K562 (cell line): ENCODE results near the gene AKAP13. TPM values are rescaled to one million over a fixed set of nuclear protein-coding genes. Genes with fewer than 3 reads are reported as not detected.

Experiments used
- ATAC-seq: fragments of 200-7000 bp; cut with Tn5 transposase; 3 replicates; pipeline ENCODE4 v1.9.1; 2020; ENCODE audit warnings: moderate library complexity
- BruUV-seq: library from RNA; stranded (reverse); fragments of 400-500 nt; replicated peaks from 2 replicates; lab custom pipeline; 2021; lab: Mats Ljungman, UMichigan
- CTCF ChIA-PET: fragments of 300-600 bp; formaldehyde crosslinking; extraction: SDS; loops from one replicate; lab custom pipeline; 2021; ENCODE audit warnings: low intra/inter-chr PET ratio; lab: Yijun Ruan, JAX
- POLR2A ChIA-PET: fragments of 300-600, 350-650 bp; sonication (Branson Sonifier 250); formaldehyde crosslinking; extraction: SDS; loops from one replicate; lab custom pipeline; 2021; ENCODE audit warnings: antibody characterized with exemption, inconsistent platforms; lab: Yijun Ruan, JAX
- DNase-seq, 4 experiments: peaks; one replicate each; pipeline versions ENCODE4 v3.0.0 to v3.0.0-alpha.2; 2011 to 2018; ENCODE audit warnings: low spot score in 3 of 4, mixed read lengths in 3 of 4; ENCODE audit errors: extremely low read depth in 1 of 4
- FAIRE-seq: peaks from 2 replicates; lab custom pipeline; 2011; peaks lifted over from hg19 to GRCh38; lab: Jason Lieb, UNC
- H2AFZ ChIP-seq: 2 replicates; pipeline ENCODE4 v1.6.0; 2011; ENCODE audit warnings: low read depth, low read length, control low read depth, inconsistent platforms
- H3K27ac ChIP-seq: fragments of 200-600 bp; 3 replicates; pipeline ENCODE4 v1.8.0; 2011; ENCODE audit warnings: low read depth, mild to moderate bottlenecking, control low read depth, inconsistent platforms, low read length, moderate library complexity, mixed read lengths; ENCODE audit errors: extremely low read depth
- H3K27me3 ChIP-seq, 2 experiments: fragments of 300-600 bp in 1 of 2; 2 replicates in 1 of 2; 3 replicates in 1 of 2; pipeline versions ENCODE4 v1.6.0 to v1.8.0; 2011; ENCODE audit warnings: inconsistent platforms in 2 of 2, low read length in 2 of 2, mild to moderate bottlenecking in 1 of 2, mixed read lengths in 1 of 2, moderate library complexity in 1 of 2; ENCODE audit not compliant: control insufficient read depth in 2 of 2, insufficient read depth in 2 of 2
- H3K36me3 ChIP-seq: fragments of 300-600 bp; 3 replicates; pipeline ENCODE4 v1.8.0; 2011; ENCODE audit warnings: mild to moderate bottlenecking, low read length, inconsistent platforms; ENCODE audit not compliant: control insufficient read depth, insufficient read depth
- H3K4me1 ChIP-seq, 2 experiments: fragments of 200-600 bp in 1 of 2; replicated peaks in 1 of 2; 2 replicates in 1 of 2; 3 replicates in 1 of 2; pipeline versions ENCODE4 v1.5.1 to v1.8.0; 2011; ENCODE audit warnings: inconsistent platforms in 2 of 2, low read length in 2 of 2, mild to moderate bottlenecking in 1 of 2, mixed read lengths in 1 of 2, moderate library complexity in 1 of 2; ENCODE audit not compliant: control insufficient read depth in 2 of 2, insufficient read depth in 2 of 2
- H3K4me2 ChIP-seq: 2 replicates; pipeline ENCODE4 v1.6.1; 2011; ENCODE audit warnings: low read length, control low read depth, inconsistent platforms, mixed read lengths; ENCODE audit not compliant: insufficient read depth
- H3K4me3 ChIP-seq: fragments of 200-600 bp; sonication (generic), shearing (Covaris generic); 2 replicates; pipeline ENCODE4 v1.5.1; 2016; ENCODE audit warnings: control low read depth, inconsistent platforms
- H3K79me2 ChIP-seq: fragments of 200-600 bp; 3 replicates; pipeline ENCODE4 v1.8.0; 2011; ENCODE audit warnings: low read length, inconsistent platforms; ENCODE audit not compliant: control insufficient read depth, insufficient read depth
- H3K9ac ChIP-seq, 2 experiments: 2 replicates each; pipeline versions ENCODE4 v1.6.0 to v1.6.1; 2011; ENCODE audit warnings: low read depth in 2 of 2, low read length in 2 of 2, control low read depth in 1 of 2, inconsistent platforms in 1 of 2, mild to moderate bottlenecking in 1 of 2, mixed read lengths in 1 of 2; ENCODE audit not compliant: insufficient read depth in 1 of 2
- H3K9me1 ChIP-seq: one replicate; pipeline ENCODE4 v1.6.0; 2011; ENCODE audit warnings: inconsistent platforms, mild to moderate bottlenecking, low read length, moderate library complexity; ENCODE audit not compliant: control insufficient read depth, insufficient read depth
- H3K9me3 ChIP-seq: replicated peaks from 2 replicates; pipeline ENCODE4 v1.5.1; 2011; ENCODE audit warnings: low read depth, low read length, inconsistent platforms; ENCODE audit not compliant: control insufficient read depth, insufficient read depth
- H4K20me1 ChIP-seq: replicated peaks from 2 replicates; pipeline ENCODE4 v1.6.1; 2011; ENCODE audit warnings: low read length, inconsistent platforms, mixed read lengths; ENCODE audit not compliant: control insufficient read depth, insufficient read depth
- DDX20 ChIP-seq: fragments of 450-650 bp; IDR thresholded peaks from 2 replicates; pipeline ENCODE4 v1.6.1; 2016; ENCODE audit warnings: missing genetic modification characterization, low read depth, mild to moderate bottlenecking, missing compliant biosample characterization, moderate library complexity
- ETV5 ChIP-seq: sonication (generic); formaldehyde crosslinking; IDR thresholded peaks from 2 replicates; pipeline ENCODE4 v1.4.0; 2020; ENCODE audit warnings: low read depth, mild to moderate bottlenecking, missing genetic modification reagents
- FOS ChIP-seq: IDR thresholded peaks from 3 replicates; pipeline ENCODE4 v1.6.1; 2011; ENCODE audit not compliant: insufficient read length; ENCODE audit errors: extremely low read depth
- FOXA3 ChIP-seq, 2 experiments: fragments of 450-650 bp in 1 of 2; sonication (generic) in 1 of 2; formaldehyde crosslinking; IDR thresholded peaks in 1 of 2; conservative IDR thresholded peaks in 1 of 2; 2 replicates each; pipeline versions ENCODE4 v1.4.0 to v1.8.0; 2020 to 2022; ENCODE audit warnings: mild to moderate bottlenecking in 2 of 2, missing genetic modification reagents in 1 of 2
- GABPB1 ChIP-seq: sonication (generic); formaldehyde crosslinking; IDR thresholded peaks from 2 replicates; pipeline ENCODE4 v1.8.0; 2022; ENCODE audit warnings: mild to moderate bottlenecking, missing genetic modification reagents
- HSF4 ChIP-seq: fragments of 250-450 bp; sonication (Bioruptor Pico); IDR thresholded peaks from 2 replicates; pipeline ENCODE4 v2.1.2; 2022; ENCODE audit warnings: mild to moderate bottlenecking, moderate library complexity, borderline replicate concordance
- KDM5B ChIP-seq: fragments of 200-600 bp; sonication (generic); IDR thresholded peaks from 2 replicates; pipeline ENCODE4 v1.6.1; 2012; ENCODE audit warnings: low read depth, mild to moderate bottlenecking, moderate library complexity, low read length, control low read depth, inconsistent platforms; ENCODE audit not compliant: insufficient replicate concordance
- KLF10 ChIP-seq: fragments of 250-450 bp; sonication (Bioruptor Pico); IDR thresholded peaks from 2 replicates; pipeline ENCODE4 v1.6.1; 2021; ENCODE audit warnings: matching md5 sums
- KLF13 ChIP-seq: fragments of 450-650 bp; IDR thresholded peaks from 2 replicates; pipeline ENCODE4 v1.6.1; 2016; ENCODE audit warnings: missing genetic modification characterization, low read depth, mild to moderate bottlenecking, missing compliant biosample characterization, moderate library complexity, borderline replicate concordance
- MCM3 ChIP-seq: fragments of 450-650 bp; IDR thresholded peaks from 2 replicates; pipeline ENCODE4 v1.6.1; 2016
- PCBP1 ChIP-seq: fragments of 200-400 bp; formaldehyde crosslinking; IDR thresholded peaks from 2 replicates; pipeline ENCODE4 v1.6.1; 2018; ENCODE audit warnings: mild to moderate bottlenecking, low read depth, low read length; ENCODE audit not compliant: poor library complexity, severe bottlenecking
- RAD51 ChIP-seq: fragments of 450-650 bp; IDR thresholded peaks from 2 replicates; pipeline ENCODE4 v1.7.1; 2016; ENCODE audit warnings: low read depth, mild to moderate bottlenecking, borderline replicate concordance
- RHOXF2B ChIP-seq: fragments of 250-450 bp; sonication (Bioruptor Pico); conservative IDR thresholded peaks from 2 replicates; pipeline ENCODE4 v1.5.1; 2021
- SIX5 ChIP-seq, 2 experiments: IDR thresholded peaks; 2 replicates each; pipeline ENCODE4 v1.6.1; 2011; ENCODE audit warnings: low read length in 2 of 2, borderline replicate concordance in 1 of 2, low read depth in 1 of 2, mild to moderate bottlenecking in 1 of 2, moderate library complexity in 1 of 2; ENCODE audit not compliant: insufficient read depth in 1 of 2
- TBP ChIP-seq: optimal IDR thresholded peaks from 2 replicates; pipeline ENCODE3; 2011; ENCODE audit warnings: low read depth, low read length, improper control_type of control experiment
- ZFPM2 ChIP-seq: fragments of 250-450 bp; sonication (Bioruptor Pico); IDR thresholded peaks from 2 replicates; pipeline ENCODE4 v1.5.1; 2022; ENCODE audit warnings: mild to moderate bottlenecking
- ZNF146 ChIP-seq: IDR thresholded peaks from one replicate; pipeline ENCODE4 v1.6.1; 2018; ENCODE audit warnings: missing compliant biosample characterization; ENCODE audit not compliant: unreplicated experiment
- WGBS: fragments of 100-300 bp; shearing (Covaris generic); methylation state at CpG from one replicate; pipeline ENCODE4 v1.1.6; 2016; ENCODE audit warnings: low coverage, mixed read lengths; ENCODE audit not compliant: insufficient coverage; ENCODE audit errors: missing lambda C conversion rate; 5-methylcytosine and 5-hydroxymethylcytosine counted together
- in situ Hi-C: fragments of 300-500 bp; cut with MboI; formaldehyde crosslinking; loops from 4 replicates; pipeline ENCODE4 v1.15.0; 2018; ENCODE audit warnings: inconsistent platforms, mixed read lengths
- intact Hi-C: fragments of 100-400 bp; cut with micrococcal nuclease; formaldehyde crosslinking; loops from 2 replicates; pipeline ENCODE4 v1.14.2; 2022
- polyA plus RNA-seq, 8 experiments: library from polyadenylated mRNA; depleted of rRNA in 4 of 8; stranded (reverse) in 5 of 8; unstranded in 3 of 8; fragments of >200 nt; fragmentation: Nextera tagmentation in 2 of 8; fragmentation: Illumina TruSeq in 1 of 8; extraction: Ambion mirVana in 2 of 8; extraction: Trizol in 1 of 8; gene quantifications; 2 replicates each; pipeline versions ENCODE4 v1.2.1 to v1.2.3, GENCODE V29; 2011 to 2014; ENCODE audit warnings: inconsistent platforms in 1 of 8, missing spikeins in 1 of 8
- total RNA-seq, 7 experiments: library from RNA; depleted of rRNA in 6 of 7; stranded (reverse); fragments of >200 nt in 6 of 7; fragmentation: Illumina TruSeq in 2 of 7; extraction: Trizol in 2 of 7; gene quantifications; 2 replicates each; pipeline versions ENCODE4 v1.2.1 to v1.2.3, GENCODE V29; 2011 to 2021; ENCODE audit warnings: low replicate concordance in 1 of 7

Gene AKAP13
- total and polyA plus RNA-seq, 9 of the 15 experiments (the other 6 are each of a cell fraction or from before 2014, with no cell fraction given), result 0.03 to 1.7 (median 0.42) TPM

- 3% methylated on average over 4 of the region's 4 CpGs for WGBS
- H3K36me3 ChIP-seq, result no peaks in the 10 kb centered on the region
- no peak overlapping the region for H3K27ac ChIP-seq
- H4K20me1 ChIP-seq, result no peaks in the 10 kb centered on the region
- no TSS peak for BruUV-seq
- in situ Hi-C loops, result no loop called here
- H3K79me2 ChIP-seq, result no peaks in the 10 kb centered on the region
- H3K4me2 ChIP-seq, result no peak overlapping the region
- DNase-seq (no peak), FAIRE-seq (no peak), ATAC-seq (no peak)
- no peaks in the 10 kb centered on the region for H3K9me3 ChIP-seq
- H3K9me1 ChIP-seq, result no peaks in the 10 kb centered on the region
- ChIA-PET CTCF (no interaction called here), POLR2A (no interaction called here)
- H3K4me3 ChIP-seq, result no peak overlapping the region
- no peak for TF ChIP-seq HSF4 (CRISPR knock-in tag)
- TF ChIP-seq RAD51, result no peak
- no peak for TF ChIP-seq RHOXF2B (CRISPR knock-in tag)
- no peak for TF ChIP-seq SIX5 (IDR thresholded peaks at IDR 0.05; ENCODE audit: borderline replicate concordance in 1 of 2, insufficient read depth in 1 of 2, low read depth in 1 of 2, low read length in 2 of 2)
- no peak for TF ChIP-seq DDX20 (tag)
- no peak for TF ChIP-seq ZFPM2 (CRISPR knock-in tag)
- no peak for TF ChIP-seq KDM5B
- no peak for TF ChIP-seq GABPB1 (CRISPR knock-in tag)
- no peak for TF ChIP-seq FOXA3 (CRISPR knock-in tag; conservative IDR thresholded peaks at IDR 0.05 in 1 of 2, IDR thresholded peaks at IDR 0.05 in 1 of 2)
- TF ChIP-seq KLF13 (tag), result no peak
- TF ChIP-seq FOS, result no peak
- no peak for TF ChIP-seq PCBP1
- TF ChIP-seq MCM3, result no peak
- no peak for TF ChIP-seq TBP
- no peak for TF ChIP-seq ETV5
- TF ChIP-seq ZNF146 (CRISPR knock-in tag), result no peak
- TF ChIP-seq KLF10 (CRISPR knock-in tag), result no peak
- TF ChIP-seq, all 486 proteins: peak for 0
- Histone ChIP-seq H3K27me3 (peaks cover 0 to 2% of the 10 kb centered on the region in 2 experiments; a peak in 2 of 5 replicates), H3K9ac (no peak overlapping the region), H2AFZ (no peak overlapping the region), H3K4me1 (no peaks in the 10 kb centered on the region)
- intact Hi-C loops, result no loop called here
These were observed 150.7 kb downstream of the AKAP13 start for GRCh38 chr15:85531083-85531482.
